Islet of Langerhans (tissue), 1 donor: ENCODE measurements around the gene MGMT.

Experiments
- FAIRE-seq: peaks from one replicate; lab custom pipeline; 2011; peaks lifted over from hg19 to GRCh38; lab: Jason Lieb, UNC

The MGMT gene

DNA sequence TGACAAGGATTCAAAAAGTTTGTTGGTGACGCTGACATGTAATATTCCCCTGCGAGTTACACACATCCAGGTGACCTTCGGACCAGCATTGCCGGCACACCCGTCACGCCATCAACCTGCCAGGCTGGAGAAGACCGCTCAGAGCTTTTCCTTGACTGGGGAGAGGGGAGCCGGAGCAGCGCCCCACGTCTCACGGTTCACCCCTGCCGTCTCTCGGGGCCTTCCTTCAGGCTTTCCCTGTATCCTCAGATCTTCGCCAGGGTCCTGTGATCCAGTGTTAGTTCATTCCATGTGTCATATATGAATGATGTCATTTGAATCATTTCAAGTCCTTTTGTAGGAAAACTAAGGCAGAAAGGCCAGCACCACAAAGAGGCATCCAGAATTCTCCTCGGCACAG lies 127.8 kb downstream of the MGMT start:
- no peak for FAIRE-seq

DNA sequence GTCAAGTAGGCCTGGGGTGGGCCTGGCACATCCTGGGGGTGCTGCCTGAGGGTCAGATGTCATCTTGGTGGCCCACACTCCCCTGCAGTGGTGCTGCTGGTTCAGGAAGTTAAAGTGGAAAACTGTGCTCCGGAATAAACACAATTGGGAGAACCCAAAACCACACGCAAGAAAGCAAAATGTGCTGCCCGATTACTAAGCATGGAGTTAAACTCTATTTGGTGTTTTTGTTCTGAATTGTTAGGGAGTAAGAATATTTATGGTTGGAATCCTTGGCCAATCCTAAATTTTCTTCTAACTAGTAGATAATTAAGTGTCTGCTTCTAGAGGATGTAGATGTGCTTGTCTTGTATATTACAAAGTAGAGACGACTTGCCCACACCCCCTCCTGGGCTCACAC lies 131.4 kb downstream of the MGMT start:
- FAIRE-seq = no peak

DNA sequence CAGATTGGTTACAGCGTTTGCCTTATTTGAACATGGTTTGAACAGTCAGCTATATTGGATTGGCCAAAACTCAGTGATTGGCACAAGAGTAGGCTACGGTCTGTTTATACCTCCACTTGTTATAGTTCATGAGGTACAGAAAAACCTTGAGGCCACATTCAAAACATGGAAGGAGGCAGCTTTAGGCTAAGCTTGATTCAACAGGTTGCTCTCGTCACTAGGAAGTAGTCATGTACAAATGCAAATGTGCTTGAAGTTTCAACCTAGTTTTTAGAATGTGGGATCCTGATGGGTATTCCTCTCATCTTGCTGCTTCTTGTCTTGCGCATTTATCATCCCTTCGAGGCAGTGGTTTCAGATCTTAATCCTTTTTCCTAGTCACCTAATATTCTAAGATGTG lies 132.1 kb downstream of the MGMT start:
- no peak for FAIRE-seq

DNA sequence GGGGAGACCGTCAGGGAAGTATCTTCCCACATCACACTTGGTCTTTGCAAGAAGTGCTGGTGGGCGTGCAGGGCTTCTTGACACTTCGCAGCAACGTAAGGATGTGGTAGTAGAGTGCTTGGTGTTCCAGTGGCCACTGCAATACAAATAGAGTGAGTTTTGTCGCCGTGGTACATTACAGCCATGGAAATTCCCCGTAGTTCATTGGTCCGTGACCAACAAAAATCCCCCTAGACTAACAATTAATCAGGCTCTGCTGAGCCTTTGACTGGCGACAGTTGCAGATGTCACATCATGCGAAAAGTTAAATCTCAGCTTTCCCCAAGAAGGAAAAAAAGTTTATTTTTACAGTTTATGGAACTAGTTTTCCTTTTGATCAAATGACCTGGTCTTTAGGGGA lies 134.7 kb downstream of the MGMT start:
- FAIRE-seq = no peak

DNA sequence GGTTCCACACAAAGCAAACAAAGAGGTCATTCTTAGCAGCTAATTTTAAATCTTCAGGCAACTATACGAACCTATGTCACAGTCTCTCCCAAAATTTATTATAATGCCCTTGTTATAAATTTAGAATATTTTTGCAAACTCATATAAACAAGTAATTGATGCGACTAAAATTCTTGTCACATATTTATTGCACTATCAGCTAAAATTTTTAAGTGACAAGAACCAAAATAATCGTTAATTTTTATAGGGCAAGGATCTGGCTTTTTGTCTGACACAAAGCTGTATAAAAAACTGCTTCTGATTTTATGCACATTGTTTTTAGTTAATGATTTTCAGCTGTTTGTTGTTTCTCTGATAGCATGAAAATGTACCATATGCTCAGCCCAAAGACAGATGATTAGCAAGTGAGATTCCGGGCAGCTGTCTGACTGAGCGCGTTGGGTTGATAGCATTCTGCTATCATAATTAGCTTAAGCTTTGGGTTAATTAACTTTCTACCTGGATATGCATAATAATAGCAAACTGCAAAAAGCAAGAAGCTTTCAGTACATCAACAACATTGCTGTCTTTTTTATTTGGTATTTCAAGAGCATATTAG lies 136.0 kb downstream of the MGMT start:
- no peak for FAIRE-seq

DNA sequence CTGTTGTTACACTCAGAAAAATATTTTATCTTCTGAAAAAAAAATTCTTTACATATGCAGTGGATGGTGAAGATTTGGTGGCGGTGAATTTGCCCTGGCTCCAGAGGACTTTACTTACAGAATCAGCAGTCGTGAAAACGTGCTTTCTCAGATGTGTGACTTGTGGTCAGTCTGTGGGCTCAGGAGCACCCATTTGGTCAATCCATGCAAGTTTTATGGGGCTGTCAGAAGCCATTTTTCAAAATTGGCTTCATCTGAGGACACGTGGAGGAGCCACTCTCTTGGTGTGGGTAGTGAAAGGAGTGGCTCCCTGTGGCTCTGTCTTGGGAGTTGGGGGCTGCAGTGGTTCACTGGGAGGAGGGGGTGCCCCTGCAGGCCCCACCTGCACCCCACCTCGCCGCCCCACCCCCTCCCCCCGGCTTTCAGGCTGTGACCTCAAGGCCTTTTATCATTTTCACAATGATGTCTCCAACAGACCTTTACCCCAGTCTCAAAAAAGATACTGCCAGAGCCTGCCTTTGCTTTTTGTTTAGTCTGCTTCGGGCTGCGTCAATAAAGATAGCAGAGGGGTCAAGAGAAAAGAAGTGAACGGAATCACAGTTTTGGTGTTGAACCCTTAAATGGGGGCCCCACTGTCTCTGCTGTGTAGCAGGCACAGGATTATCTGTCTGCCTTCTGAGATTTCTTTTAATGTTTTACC lies 137.4 kb downstream of the MGMT start:
- no peak for FAIRE-seq

DNA sequence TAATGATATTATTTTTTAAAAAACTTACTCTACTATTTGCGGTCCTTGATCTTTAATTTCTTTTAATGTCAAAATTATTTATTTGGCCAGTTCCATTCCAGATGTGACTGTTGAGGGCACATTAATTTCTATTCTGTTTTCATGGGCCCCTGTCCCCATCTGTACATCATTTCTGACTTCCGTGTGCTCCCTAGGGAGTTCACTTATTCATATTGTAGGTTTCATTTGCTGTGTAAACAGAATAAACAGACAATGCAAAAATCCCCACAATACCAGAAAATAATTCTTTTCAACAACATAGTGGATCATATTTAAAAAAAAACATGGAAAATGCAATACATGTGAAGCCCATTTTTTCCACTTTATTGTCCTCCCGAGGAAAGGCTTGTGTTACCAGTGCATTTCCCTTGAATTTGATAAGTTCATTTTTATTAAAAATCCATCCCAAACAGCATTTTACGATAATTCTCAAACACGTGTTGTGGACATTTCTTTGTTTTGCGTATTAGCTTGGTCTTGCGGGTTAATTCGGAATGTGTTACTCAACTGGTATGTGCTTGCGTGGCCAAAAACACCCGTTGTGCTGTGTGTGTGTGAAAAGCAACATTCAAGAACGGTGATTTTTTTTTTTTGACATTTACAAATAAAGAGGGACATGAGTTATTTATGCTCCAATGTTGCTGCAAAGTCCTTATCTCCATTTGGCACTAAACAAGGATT lies 138.4 kb downstream of the MGMT start:
- FAIRE-seq = no peak

DNA sequence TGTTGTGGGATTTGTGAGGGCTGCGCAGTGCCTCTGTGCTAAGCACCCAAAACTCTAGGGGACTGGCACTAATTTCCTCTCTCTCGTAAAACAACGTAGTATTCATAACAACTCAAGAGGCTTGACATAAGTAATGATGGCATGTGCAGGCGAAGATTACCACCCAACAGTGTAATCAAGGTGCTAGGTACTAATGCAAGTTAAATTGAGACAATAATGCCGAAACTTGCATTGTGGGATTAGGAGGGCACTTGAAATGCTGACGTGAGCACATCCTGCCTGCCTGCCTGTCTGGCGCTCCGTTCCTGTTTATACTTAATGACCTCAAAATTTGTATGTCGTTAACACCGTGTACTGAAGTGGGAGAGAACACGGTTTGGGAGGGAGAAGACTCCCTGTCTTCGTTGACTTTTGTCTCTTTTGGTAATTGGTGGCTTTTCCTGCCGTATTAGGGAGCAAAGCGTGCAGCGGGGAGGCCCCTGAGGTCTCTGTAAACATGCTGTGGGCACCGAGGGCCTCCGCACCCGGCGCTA lies 139.0 kb downstream of the MGMT start:
- no peak for FAIRE-seq

DNA sequence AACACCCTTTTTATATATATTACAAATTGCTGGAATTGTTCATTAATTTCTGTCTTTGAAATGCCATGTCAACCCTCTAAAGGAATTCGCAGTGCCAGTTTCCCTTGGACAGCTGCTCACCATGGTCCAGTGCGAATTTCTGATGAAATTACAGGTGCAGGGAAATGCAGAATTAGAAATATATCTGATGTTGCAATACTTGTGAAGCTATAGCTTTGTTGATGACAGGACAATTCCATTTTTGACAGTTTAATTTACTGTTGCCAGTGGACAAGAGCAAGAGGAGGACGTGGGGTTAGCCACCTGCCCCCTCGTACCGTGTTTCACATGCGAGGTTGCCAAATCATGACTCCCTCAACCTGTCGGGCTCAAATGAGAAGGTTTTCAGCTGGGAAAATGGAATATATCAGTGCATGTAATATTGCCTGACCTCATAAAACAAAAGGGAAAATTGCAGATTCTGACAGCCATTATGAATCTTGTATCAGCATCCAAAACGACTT lies 140.6 kb downstream of the MGMT start:
- no peak for FAIRE-seq

DNA sequence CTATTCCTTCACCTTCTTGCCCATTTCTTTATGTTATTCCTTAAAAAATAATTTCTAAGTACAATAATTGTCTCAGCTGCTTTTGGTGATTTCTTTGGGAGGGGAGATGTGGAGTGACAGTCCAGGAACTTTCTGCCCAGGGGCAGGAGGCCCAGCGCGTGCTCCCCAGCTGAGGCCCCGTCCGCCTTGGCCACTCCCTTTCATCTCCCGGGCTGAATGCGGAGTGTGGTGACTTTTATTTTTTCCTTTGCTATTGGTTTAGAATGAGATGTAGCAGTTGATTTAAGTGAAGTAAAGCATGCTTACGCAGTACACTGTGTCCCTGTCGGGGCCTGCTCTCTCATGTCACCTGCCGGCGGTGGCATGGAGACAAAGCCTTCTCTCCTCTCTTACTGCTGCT lies 141.6 kb downstream of the MGMT start:
- FAIRE-seq = no peak

DNA sequence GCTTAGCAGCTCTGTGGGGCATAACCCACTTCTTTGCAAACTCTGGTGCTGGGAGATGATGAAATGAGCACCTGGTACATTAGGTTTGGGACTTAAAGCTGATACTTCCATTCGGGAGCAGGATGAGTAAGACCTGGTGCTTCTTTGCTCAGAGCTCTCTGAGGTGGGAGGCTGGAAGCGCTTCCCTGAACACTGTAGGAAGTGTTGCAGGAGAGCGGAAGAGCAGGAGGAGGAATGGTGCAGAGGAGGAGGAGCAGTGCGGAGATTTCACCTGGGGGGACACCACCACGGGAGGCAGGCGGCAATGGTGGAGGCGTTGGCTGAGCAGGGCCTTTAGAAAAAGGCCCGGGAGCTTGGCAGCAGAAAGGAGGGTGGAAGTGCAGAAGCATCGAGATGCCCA lies 142.5 kb downstream of the MGMT start:
- FAIRE-seq = no peak

DNA sequence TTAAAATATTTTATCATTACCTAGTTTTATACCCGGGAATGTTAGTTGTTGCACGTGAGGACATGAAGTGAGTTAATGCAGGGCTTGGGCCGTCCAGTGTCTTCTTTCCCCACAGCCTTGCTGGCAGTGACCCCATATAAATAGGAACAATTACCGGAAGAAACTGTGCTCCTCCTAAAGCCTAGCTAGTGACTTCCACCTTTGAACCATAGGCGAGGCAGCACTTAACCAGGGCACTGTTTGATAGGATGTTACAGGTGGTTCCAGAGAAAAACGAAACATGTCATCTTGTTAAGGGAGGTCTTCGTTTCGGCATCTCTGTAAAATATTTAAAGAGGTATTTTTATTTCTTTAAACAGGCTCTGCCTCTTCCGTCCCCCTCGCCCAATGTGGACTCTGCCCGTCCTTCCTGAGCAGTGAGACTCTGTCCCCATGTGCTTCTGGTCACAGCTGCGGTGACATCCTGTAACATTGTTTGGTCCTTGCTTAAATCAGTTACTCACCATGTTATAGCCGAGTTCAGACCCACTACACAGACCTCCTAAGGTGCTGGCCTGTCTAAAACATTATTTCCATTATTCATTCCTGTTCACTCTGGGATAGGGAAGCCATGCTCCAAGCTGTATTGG lies 145.6 kb downstream of the MGMT start:
- FAIRE-seq = no peak

DNA sequence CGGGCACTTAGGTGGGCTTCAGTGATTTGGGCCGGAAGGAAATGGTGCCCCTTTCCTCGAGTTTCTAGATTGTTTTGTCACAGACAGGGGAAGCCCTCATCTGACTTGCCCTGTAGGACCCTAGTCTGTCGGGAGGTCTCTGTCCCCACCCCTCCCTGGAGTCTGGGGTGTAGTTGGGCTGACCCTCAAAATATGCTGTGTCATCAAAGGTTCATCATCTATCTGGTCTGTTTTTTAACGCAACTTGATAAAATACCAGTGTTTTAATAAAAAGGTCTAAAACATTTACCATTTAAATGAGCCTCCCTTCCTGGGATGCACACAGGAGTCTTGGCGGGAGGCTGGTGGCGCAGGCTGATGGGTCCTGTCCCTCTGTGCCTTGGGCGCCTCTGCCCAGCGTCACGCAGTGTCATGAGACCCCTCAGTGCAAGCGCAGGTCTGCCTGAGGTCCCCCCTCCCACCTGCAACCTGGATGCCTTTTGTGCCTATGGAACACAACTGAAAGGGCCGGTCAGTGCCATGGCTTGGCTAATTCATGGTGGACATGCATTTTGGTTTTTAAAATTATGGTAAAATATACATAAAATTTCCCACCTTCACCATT lies 146.4 kb downstream of the MGMT start:
- no peak for FAIRE-seq

DNA sequence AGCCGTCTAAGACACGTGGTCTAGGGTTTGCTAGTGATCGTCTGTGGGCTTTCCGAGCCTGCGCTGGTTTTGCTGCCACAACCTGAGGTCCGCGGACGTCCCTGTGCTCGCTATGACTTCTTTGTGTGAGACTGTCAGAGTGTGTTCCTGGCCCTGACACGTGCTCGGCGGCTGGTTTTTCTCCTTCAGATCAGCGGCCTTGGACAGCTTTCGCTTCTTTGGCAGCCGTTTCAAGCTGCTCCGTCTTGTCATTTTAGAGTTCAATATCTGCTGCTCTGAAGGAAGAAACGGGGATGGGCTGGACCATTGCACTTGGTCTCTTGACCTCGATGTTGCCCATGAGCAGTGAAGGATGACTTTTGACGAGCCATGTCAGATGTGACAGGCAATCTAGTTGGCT lies 147.3 kb downstream of the MGMT start:
- no peak for FAIRE-seq

DNA sequence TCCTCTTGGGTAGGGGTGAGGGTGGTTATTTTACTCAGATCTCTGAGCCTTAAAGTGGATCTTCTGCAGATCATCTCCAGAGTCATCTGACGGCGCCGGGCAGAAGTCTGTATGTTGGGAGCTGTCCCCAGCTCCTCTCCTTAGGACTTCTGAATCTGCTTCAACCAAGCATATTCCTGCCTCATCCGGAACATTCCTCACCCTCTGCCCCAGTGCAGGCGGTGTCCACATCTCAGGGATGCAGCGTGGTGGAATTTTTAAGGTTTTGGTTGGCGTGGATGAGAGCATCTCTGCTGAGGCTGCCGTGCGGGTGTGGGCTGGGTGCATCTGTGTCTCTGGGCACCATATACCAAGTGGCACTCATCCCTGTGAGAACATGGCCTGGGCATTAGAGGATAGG lies 148.3 kb downstream of the MGMT start:
- no peak for FAIRE-seq

DNA sequence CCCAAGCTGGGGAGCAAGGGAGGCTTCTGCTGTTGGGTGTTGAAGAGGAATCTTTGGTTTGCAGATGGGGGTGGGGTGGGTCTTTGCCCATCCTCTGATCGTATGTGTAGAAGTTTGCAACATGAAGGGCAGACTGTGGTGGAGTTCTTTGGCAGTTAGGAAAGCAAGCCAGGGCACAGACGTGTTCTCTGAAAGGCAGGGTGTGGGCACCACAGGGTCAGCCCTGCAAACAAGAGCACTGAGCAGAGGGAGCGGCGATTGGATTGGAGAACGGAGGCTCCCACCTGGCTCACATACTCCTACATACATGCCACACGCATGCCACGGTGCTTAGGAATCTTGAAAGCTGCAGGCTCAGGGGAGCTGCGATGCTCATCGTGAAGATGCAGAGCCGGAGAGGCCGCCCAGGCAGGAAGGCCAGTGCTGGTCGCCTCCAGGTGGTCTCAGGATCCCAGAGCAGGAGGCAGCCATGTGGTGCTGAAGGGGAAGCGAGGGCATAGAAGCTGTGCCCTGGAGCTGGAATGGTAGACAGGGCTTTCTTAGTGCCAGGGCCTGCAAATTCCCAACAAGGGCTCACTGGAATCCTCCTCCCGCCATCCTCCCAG lies 149.0 kb downstream of the MGMT start:
- FAIRE-seq = no peak

DNA sequence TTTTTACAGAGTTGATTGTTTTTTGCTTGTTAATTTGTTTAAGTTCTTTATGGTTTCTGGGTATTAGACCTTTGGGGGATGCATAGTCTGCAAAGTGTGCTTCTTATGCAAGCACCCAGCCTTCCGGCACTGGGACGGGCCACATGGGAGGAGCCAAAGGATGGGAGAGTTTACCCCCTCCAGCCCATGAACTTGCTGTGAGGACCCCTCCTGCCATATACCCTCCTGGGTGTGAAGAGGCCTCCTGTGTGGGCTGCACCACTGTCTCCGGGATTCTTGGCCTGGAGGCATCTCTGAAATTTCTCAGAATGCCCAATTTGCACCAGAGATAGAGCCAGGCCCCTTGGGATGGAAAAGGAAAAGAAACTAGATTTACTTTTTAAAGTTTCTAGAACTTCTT lies 150.7 kb downstream of the MGMT start:
- no peak for FAIRE-seq

DNA sequence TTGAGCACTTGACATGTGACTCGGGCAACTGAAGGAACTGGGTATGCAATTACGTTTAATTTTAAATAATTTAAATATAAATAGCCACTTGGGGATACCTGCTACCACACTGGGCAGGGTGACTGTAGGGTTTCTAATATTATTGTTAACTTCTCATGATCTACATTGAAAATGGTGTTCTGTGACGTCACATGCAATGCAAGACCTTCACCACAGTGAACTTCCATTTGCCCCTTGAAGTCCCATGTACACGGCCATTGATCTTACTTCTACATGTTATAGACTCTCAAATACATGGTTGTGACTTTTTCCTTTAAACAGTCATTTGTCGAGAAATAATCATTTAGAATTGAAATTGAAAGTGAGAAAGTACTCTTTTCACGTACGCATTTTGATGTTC lies 154.0 kb downstream of the MGMT start:
- FAIRE-seq = no peak

DNA sequence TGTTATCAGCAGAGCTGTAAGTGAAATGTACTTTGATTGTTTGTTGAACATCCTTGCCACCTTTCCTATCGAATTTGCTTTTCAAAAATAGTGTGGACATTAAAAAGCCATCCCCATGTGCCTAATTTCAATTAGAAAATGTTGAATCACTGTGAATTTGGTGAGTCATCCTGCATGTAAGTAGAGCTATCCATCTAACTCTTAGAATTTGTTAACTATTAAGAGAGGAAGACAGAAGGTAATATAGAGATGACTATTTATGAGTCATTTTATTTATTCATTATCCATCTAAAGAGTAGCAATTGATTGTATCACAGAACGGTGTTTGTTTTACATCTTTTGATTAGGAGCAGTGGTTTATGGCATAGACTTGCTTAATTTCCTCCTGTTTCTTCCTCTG lies 154.7 kb downstream of the MGMT start:
- FAIRE-seq = no peak

DNA sequence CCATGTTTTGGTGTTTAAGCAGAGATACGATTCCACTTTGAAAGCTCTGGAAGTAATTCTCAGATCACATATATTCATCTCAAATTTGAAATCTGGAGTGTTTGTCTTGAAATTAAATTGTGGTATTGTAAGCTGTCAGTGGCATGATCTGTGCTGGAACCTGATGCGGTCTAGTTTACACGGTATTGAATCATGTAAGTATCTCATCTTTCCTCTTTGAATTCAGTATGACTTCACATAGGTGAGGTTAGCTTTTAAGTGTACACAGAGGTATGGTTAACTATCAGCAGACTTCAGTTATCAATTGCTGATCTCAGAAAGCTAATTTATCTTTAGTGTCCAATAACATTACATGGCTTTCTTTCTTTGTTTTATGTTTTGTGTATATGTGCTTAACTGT lies 155.2 kb downstream of the MGMT start:
- no peak for FAIRE-seq

DNA sequence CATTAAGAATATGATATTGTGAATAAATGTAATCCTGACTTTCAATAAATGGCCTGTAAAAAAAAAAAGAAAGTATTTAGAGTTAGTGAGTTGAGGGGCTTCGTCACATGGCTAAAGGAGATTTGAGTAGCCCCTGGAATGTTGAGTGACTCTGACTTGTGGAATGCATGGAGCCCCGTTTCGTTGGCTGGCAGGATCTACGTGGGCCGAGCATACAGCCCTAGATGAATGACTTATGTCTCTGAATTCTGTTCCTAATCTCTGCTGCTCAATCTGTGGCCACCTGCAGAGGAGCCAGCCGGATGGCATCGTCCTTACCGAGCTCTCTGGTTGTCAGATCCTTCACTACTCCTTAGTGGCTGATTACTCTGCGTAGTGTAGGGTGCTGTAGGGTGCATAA lies 155.7 kb downstream of the MGMT start:
- FAIRE-seq = no peak

DNA sequence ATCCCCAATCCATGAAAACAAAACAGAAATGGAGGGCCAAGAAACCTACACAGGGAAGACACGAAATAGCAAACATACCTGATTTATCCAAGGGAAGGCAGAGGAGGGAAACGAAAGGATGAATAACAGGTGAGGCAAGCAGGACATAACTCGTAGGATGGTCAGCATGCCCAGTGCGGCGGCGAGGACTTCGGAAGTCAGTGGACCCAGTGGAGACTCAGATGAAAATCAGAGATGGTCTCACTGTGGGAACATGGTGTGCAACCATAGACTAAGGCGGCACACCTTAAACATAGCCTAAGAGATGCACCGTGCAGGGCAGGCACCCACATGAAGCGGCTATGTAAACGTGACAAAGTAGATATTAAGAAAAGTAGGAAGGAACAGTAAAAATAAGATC lies 157.5 kb downstream of the MGMT start:
- FAIRE-seq = no peak
